Activated CD8-positive, alpha-beta memory T cell treated with anti-CD3 and anti-CD28 coated beads for 36 hours (primary cell): ENCODE results near the gene SYNJ2. TPM values are rescaled to one million over a fixed set of nuclear protein-coding genes. Genes with fewer than 3 reads are reported as not detected.

Experiments used
- CTCF ChIA-PET: fragments of 350-600 bp; sonication (Branson Sonifier 250); formaldehyde crosslinking; loops from one replicate; lab custom pipeline; 2021; ENCODE audit warnings: antibody characterized with exemption; lab: Charles Lee
- POLR2A ChIA-PET: fragments of 350-600 bp; sonication (Branson Sonifier 250); formaldehyde crosslinking; loops from one replicate; lab custom pipeline; 2021; ENCODE audit warnings: antibody characterized with exemption; lab: Charles Lee
- total RNA-seq, 2 experiments: library from RNA; stranded (reverse); gene quantifications; one replicate each; pipeline ENCODE4 v1.2.3, GENCODE V29; 2021

The SYNJ2 gene
- total RNA-seq, 2 experiments from 2014 or later, result 25.8 to 27.4 TPM

DNA sequence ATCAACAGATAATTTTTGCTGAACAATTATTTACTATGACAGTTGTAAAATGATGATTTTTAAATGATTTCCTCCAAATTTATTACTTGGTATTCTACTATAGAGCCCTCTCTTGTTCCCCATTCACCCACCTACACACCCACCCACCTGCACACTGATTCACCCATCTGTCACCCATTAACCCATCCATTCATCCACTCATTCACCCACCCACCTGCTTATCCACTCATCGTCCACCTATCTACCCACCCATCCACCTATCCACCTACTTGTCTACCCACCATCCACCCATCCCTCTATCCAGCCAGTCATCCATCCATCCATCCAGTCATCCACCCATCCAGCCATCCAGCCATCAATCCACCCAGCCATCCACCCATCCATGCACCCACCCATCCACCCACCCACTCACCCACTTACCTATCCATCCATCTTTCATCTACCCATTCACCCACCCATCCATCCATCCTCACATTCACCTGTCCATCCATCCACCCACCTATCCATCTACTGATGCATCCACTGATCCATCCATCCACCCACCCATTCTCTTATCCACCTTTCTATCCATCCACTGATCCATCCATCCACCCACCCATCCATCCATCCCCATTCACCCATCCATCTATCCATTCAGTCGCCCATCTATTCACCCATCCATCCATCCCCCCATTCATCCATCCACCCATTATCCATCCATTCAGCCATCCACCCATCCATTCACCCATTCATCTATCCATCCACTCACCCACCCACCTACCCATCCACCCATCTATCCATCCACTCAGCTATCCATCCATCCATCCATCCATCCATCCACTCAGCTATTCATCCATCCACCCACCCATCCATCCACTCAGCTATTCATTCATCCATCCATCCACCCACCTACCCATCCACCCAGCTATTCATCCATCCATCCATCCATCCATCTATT, 72.0 kb downstream of the SYNJ2 start:
- ChIA-PET POLR2A (no interaction called here), CTCF (no interaction called here)

DNA sequence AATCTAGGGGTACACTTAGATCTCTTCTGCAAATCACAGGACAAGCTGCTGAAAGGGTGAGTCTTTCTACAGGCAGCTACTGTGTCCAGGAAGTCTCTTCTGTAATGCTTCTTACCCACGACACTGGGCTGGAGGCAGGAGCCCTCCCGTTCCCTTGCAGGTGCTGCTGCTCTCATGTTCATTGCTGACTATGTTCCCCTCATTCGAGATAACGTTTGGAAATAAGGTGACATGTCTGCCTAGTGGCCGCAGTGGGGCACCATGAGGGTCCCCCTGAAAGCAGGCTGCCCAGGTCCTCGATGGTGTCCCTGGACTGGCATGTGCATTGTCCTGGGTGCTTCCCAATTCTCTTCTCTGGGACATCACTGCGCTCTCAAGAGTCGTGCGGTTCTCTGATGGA, 74.7 kb downstream of the SYNJ2 start:
- ChIA-PET CTCF (no interaction called here), POLR2A (interaction anchor here (0.9 kb wide), 1 partner anchor 30 kb away, joined by 3 read pairs; no protein-coding TSS in a partner anchor)

DNA sequence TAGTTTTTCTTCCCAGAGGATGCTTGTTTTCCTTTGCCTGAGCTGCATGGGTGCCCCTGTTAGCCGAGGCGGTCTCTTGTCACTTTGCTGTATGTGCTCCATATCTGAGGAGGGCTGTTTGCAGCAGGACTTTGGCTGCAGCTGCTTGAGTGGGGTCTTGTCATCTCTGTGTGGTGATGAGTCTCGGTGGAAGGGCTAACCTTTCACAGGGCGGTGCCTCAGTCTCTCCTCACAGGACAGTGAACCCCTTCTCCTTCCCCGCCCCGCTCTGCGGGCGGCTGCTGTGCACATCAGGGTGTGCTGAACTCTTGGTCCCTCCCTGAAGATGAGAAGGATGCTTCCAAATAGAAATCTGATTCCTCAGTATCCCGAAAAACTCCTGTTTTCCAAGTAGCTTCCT, 75.1 kb downstream of the SYNJ2 start:
- ChIA-PET POLR2A (interaction anchor here (0.8 to 0.9 kb wide), 2 partner anchors 31 to 653 kb away, joined by 3 read pairs; no protein-coding TSS in a partner anchor), CTCF (interaction anchor here (0.7 to 1.3 kb wide), 3 partner anchors 8 to 17 kb away, joined by 3 read pairs; no protein-coding TSS in a partner anchor)

DNA sequence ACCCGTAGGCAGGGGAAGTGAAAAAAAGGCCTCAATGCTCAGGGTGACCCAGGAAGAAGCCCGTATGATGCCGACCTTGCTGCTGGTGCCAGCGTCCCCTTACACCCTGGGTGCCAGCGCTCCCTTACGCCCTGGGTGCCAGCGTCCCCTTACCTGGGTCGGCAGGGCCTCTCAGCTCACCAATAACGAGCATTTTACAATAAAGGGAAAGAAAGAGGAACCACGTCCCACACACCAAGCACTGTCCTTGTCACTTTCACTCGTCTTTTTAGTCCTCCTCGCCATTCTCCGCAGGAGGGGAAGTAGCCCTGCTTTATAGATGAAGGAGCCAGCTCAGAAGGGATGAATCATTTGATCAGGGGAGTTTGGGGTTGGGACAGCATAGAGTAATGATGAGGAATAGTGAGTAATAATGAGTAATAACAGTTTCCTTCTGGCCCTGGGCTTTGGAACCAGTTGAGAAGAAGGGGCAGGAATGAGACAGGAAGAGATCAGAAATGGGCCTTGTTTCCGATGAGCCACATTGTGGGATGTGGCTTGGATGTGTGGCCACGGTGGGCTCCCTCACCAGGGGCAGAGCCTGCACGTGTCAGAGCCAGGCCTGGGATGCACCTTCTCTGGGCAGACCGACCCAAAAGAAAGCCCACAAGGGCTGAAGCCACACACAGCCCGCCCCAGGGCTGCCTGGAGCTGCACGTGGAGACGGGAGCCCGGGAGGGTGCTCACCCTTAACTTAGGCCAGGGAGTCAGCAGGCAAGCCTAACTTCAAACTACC, 75.7 kb downstream of the SYNJ2 start:
- ChIA-PET POLR2A (interaction anchor here (0.8 to 0.9 kb wide), 2 partner anchors 31 to 653 kb away, joined by 3 read pairs; no protein-coding TSS in a partner anchor), CTCF (interaction anchor here (0.7 to 2.6 kb wide), 7 partner anchors 9 to 31 kb away, joined by 3 to 10 read pairs (median 3); no protein-coding TSS in a partner anchor)

DNA sequence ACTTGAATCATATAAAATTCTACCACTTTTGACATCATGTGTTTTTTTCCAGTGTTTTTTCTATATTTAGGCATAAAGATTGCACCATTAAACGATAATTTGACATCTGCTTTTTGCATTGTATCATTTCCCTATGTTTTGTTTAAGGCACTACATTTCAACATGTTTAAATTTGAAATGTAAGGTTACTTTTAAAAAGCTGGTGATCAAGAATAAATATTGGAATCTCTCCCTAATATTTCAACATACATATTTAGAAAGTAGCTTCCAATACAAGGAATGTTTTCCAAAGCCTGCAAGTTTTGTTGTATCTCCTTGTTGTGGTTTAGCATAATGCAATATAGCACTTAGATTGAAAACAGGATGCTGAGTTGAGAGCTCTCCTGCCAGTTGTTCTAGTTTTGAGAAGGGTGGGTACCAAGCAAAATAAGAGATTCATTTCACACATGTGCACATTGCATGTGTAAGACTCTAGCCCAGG, 76.5 kb downstream of the SYNJ2 start:
- ChIA-PET POLR2A (interaction anchor here (0.9 kb wide), 1 partner anchor 11 kb away, joined by 4 read pairs; no protein-coding TSS in a partner anchor), CTCF (interaction anchor here (0.8 to 2.6 kb wide), 5 partner anchors 10 to 32 kb away, joined by 3 to 10 read pairs (median 3); no protein-coding TSS in a partner anchor)

DNA sequence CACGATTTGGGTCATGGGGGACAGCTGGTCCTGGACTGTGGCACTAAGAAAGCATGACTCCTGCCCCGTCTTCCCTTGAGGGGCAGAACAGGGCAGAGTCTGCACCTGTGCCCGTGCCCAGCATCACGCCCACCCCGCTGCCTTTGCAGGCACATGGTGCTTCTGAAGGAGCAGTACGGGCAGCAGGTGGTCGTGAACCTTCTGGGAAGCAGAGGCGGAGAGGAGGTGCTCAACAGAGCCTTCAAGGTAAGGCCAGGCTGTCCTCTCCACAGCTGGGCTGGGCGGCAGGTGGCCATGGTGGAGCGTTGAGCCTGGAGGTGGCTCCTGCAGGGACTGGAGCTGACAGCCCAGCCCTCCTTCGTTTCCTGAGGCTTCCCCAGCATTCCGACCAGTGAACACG, 77.4 kb downstream of the SYNJ2 start:
- ChIA-PET POLR2A (interaction anchor here (0.7 kb wide), 1 partner anchor 65 kb away, joined by 3 read pairs; no protein-coding TSS in a partner anchor), CTCF (interaction anchor here (2.6 kb wide), 1 partner anchor 13 kb away, joined by 10 read pairs; no protein-coding TSS in a partner anchor)

DNA sequence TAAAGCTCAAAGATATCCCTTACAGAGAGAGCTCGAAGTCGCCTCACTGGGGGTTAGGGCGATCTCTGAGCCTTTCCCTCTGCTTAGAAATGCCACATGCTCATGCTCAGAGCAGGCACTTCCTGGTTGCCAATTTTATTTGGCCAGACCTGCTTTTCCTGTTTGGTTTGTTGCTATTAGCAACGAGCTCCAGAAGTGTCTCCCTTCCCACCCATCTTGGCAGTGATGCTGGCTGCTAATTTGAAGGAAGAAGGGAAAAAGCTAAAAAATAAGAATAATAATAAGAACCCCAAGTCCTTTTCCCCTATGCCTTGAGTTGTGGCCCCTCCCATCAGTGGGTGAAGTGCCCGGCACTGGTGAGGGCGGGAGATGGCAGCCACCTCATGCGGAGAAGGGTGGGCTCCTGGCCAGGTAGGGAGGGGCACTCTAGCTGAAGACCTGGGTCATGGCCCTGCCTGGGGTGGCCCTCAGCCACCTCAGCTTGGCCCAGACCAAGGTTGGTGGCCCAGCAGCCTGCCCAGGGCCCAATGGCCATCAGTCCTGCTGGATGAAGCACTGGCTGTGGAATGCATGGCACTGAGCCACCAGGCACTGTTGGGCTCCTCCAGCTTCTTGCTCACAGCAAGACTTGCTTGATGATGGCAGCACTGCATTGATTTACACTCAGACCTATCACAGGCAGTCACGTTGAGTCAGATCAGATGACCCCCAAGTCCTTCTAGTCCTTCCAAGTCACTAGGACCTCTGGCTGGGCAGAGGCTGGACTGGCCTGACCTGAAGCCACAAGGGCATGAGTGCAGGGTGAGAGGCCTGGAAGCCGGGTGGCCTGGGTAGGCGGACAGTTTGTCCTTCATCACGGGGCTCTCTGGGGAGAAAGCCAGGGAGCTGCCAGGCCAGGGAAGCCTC, 79.0 kb downstream of the SYNJ2 start:
- ChIA-PET POLR2A (no interaction called here), CTCF (interaction anchor here (0.7 to 1.3 kb wide), 2 partner anchors 11 to 12 kb away, joined by 4 read pairs; no protein-coding TSS in a partner anchor)

DNA sequence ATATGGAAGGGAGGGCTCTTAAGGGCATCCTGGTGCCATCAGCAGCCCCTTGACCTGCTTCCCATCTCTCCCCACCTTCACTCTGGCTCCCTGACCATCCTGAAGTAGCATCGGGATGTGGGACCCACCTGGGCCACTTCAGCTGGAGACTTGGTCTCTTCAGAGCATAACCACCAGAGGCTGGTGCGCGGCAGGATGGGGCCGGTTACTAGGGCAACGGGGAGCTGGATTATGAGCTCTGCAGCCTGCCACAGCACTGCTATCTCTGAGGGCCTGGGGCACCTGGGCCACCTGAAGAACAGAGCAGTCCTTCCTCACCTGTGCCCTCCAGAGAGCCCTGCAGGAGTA, 79.7 kb downstream of the SYNJ2 start:
- ChIA-PET POLR2A (no interaction called here), CTCF (interaction anchor here (1.2 to 1.3 kb wide), 2 partner anchors 12 to 20 kb away, joined by 3 to 4 read pairs; no protein-coding TSS in a partner anchor)

DNA sequence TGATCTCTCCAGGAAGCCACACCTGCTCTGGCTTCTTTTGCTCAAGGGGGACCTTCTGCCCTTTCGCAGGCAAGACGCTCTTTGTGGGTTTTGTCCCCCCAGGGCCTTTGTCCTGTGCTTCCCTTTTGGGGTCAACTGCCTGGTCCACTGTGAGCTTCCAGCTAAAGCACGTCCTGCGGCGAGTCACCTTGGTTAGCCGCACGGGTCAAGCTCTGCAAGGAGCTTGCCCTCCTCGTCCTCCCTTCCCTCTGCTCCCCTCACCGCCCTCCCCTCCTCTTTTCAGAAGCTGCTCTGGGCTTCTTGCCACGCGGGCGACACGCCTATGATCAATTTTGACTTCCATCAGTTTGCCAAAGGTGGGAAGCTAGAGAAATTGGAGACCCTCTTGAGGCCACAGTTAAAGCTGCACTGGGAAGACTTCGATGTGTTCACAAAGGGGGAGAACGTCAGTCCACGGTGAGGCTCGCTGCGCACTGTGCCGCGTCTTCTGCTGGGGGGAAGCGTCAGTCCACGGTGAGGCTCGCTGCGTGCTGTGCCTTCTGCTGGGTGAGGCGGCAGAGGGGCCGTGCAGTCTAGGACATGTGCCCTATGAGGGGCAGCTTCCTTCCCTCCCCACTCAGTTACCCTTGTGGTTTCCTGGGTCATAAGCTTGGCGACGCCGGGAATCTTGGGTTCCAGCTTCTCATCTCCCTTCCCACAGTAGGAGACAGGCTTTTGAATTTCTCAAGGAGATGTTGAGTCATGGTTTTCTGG, 80.2 kb downstream of the SYNJ2 start:
- CTCF ChIA-PET, result interaction anchor here (1.2 kb wide), 1 partner anchor 20 kb away, joined by 3 read pairs; no protein-coding TSS in a partner anchor
- POLR2A ChIA-PET, result no interaction called here

DNA sequence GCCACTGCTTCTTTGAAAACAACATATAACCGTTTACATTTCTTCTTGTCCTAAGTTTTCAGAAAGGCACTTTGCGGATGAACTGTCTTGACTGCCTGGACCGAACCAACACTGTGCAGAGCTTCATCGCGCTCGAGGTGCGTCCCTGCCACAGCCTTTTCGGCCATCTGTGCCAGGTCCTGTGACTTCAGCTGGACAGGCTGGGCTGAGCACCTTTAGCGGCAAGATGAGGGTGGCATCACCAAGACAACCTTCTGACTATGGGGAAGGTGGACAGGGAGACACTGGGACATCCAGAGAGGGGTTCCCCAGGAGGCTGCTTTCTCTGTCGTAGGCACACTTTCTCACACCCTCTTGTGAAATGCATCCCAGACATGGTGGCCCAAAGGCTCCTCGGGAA, 82.1 kb downstream of the SYNJ2 start:
- CTCF ChIA-PET, result no interaction called here
- POLR2A ChIA-PET, result no interaction called here

DNA sequence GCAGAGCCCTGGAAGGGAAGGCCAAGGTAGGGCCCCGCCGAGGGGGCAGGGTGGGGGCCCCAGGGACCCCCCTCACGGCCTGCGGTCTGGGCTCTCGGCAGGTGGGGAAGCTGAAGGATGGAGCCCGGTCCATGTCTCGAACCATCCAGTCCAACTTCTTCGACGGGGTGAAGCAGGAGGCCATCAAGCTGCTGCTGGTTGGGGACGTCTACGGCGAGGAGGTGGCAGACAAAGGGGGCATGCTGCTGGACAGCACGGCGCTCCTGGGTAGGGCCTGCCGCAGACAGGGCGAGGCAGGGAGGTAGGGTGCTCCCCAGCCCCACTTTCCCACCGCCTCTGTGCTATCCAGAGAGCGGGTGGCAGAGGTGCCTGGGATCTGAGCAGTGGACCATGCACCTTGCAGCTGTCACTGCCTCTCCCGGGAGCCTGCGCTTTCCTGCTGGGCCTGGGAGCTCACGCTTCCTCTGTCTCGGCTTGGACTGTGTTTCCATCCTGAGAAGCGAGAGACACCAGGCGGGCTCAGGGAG, 83.1 kb downstream of the SYNJ2 start:
- ChIA-PET POLR2A (no interaction called here), CTCF (no interaction called here)

DNA sequence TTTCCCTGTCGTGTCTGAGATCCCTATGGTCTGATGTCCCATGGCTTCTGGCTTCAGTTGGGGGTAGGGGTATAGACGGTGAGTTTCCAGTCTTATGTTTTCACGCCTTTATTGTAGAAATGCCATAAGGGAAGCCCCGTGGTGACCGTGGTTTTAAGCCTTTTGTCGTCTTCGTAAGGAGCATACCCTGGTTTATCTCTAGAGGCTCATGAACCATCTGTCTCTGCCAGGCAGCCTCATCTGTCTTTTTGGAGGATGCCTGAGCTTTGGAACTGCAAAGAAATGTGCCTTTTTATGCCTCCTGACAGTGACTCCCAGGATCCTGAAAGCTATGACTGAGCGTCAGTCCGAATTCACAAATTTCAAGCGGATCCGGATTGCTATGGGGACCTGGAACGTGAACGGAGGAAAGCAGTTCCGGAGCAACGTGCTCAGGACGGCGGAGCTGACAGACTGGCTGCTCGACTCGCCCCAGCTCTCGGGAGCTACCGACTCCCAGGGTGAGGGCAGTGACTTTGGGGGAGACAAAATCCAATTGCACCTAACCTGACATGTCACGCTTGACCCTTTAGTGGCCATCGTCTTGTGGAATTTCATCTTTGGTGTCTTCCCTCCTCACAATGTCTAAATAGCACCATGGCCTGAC, 84.6 kb downstream of the SYNJ2 start:
- ChIA-PET POLR2A (no interaction called here), CTCF (no interaction called here)

DNA sequence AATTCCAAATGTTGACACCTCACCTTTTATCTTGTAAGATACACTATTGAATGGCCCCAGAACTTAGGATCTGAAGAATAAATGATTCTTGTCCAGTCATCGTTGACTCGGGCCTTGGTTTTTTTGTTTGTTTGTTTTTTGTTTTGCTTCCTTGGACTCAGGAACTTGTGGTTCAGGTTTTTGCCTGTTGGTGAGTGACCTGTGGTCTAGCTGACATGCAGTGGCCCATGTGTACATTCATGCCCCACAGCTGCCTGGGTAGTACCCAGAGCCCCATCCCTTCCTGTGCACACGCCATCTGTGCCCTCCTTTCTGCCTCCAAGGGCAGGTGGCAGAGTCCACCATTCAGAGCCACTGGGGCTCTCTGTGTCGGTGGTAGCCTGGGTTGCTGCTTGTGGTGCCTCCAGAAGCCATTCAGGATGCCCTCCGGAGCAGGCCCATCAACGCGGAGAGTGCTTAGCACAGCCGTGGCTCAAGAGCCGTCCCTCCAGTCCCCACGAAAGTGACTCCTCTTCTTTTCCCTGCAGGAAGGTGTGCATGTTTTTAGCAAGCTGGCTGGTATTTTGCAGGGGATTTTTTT, 85.9 kb downstream of the SYNJ2 start:
- POLR2A ChIA-PET, result no interaction called here
- CTCF ChIA-PET, result interaction anchor here (1.1 kb wide), 1 partner anchor 10 kb away, joined by 3 read pairs; no protein-coding TSS in a partner anchor

DNA sequence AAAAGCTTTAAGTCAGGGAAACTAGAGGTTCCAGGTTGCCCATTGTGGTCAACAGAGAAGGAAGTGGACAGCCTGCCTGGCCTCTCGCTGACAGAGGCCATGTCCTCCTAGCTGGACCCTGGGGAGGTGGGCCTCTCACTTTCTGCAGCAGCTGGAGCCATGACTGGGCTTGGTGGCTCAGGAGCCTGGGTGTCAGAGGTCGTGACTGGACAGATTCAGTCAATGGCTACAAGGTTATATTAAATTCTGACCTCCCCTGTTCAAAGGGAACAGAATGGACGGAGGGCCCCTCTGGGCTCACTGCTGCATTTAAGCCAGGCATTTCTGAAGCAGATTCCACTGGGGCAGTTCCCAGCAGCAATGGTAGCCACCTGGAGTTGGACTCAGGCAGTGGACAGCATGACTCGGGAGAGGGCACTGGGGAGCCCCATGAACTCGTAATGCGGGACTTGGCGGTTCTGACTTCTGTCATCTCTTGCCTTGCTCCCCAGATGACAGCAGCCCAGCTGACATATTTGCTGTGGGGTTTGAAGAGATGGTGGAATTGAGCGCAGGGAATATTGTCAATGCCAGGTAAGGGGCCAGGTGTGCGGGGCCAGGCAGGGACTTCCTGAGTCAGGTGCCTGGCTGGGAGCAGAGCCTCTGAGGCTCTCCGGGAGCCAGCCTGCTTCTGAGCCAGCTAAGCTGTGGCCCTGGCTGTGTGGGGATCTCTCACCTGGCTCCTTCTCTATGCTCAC, 86.7 kb downstream of the SYNJ2 start:
- ChIA-PET CTCF (interaction anchor here (0.5 to 1.1 kb wide), 2 partner anchors 9 to 534 kb away, joined by 3 read pairs; no protein-coding TSS in a partner anchor), POLR2A (no interaction called here)

DNA sequence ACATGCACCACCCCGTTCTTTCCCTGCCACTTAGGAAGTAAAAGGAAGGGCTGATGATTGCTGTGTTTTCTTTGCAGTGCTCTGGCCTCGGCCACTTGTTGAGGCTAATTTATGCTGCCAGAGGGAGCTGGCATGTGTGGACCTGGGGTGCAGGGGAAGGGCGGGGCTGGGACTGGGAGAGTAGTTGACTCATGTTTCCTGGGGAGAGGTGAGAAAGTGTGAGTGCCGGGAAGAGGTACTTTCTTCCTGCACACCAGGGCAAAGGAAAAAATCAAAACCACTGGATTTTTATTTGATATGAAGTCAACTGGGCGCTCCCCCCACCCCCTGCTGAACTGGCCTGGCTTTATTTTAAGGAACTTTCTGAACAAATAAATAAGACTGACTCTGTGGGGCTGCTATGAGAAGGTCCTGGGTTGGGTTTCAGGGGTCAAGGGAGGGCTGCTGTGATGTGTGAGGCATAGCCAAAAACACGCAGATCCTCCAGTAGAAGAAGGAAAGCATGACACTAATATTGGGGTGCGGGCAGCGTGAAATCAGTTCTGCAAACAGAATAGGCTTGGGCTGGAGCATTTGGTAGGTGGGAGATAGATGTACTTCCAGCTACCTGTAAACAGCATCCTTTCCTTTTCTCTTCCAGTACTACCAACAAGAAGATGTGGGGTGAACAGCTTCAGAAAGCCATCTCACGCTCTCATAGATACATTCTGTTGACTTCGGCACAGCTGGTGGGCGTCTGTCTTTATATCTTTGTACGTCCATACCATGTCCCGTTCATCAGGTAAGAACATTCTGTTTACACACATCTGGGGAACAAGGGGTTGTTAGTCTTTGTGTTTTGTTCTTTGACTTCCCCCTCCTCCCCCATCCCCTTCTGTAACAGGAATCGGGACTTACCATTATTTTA, 87.5 kb downstream of the SYNJ2 start:
- POLR2A ChIA-PET, result no interaction called here
- CTCF ChIA-PET, result no interaction called here
